Stimulated activated CD4-positive, alpha-beta T cell treated with anti-CD3 and anti-CD28 coated beads, TNF-alpha, amount 100 ng/mL, for 1 hour (primary cell): ENCODE measurements around the gene MATCAP1.

Experiments
- DNase-seq, 3 donors: peaks; one replicate each; pipeline ENCODE4 v3.0.0-alpha.2; 2020; ENCODE audit warnings: low read depth in 3 of 3, low spot score in 1 of 3

MATCAP1 gene

GRCh38 chr16:67208154-67208896 lies 24.6 kb upstream of the MATCAP1 start:
- DNase-seq: no peak

GRCh38 chr16:67207249-67208091 lies 23.7 kb upstream of the MATCAP1 start:
- no peak for DNase-seq

- DNase-seq: no peak
These were observed 23.1 kb upstream of the MATCAP1 start for GRCh38 chr16:67206838-67207248.

- DNase-seq: no peak
These were observed 22.5 kb upstream of the MATCAP1 start for GRCh38 chr16:67206129-67206837.

- DNase-seq: no peak
These were observed 20.3 kb upstream of the MATCAP1 start for GRCh38 chr16:67204076-67204475.

GRCh38 chr16:67202956-67203493 lies 19.3 kb upstream of the MATCAP1 start:
- no peak for DNase-seq

GRCh38 chr16:67202426-67202825 lies 18.7 kb upstream of the MATCAP1 start:
- DNase-seq: no peak

GRCh38 chr16:67201411-67202345 lies 17.9 kb upstream of the MATCAP1 start:
- no peak for DNase-seq

GRCh38 chr16:67200491-67200890 lies 16.7 kb upstream of the MATCAP1 start:
- DNase-seq: no peak

GRCh38 chr16:67199808-67200198 lies 16.0 kb upstream of the MATCAP1 start:
- no peak for DNase-seq

GRCh38 chr16:67199011-67199807 lies 15.4 kb upstream of the MATCAP1 start, which contains the start of gene ELMO3:
ELMO3 (plus strand) TSS chr16:67199131; CDS start chr16:67199327, 196 bp downstream.
- DNase-seq: no peak

GRCh38 chr16:67198238-67198734 lies 14.5 kb upstream of the MATCAP1 start:
- no peak for DNase-seq

- DNase-seq: no peak
These were observed 13.9 kb upstream of the MATCAP1 start for GRCh38 chr16:67197704-67198103.

GRCh38 chr16:67196881-67197280 lies 13.1 kb upstream of the MATCAP1 start:
- no peak for DNase-seq

GRCh38 chr16:67195676-67196075 lies 11.9 kb upstream of the MATCAP1 start:
- no peak for DNase-seq

GRCh38 chr16:67194260-67194659 lies 10.5 kb upstream of the MATCAP1 start:
- no peak for DNase-seq

- DNase-seq: no peak
These were observed 9.8 kb upstream of the MATCAP1 start for GRCh38 chr16:67193536-67193935.

GRCh38 chr16:67192781-67193361 lies 9.1 kb upstream of the MATCAP1 start:
- no peak for DNase-seq
